LNCaP clone FGC (cell line): ENCODE results near the gene COBL.

ENCODE experiments used
- DNase-seq: peaks from one replicate; pipeline ENCODE4 v3.0.0-alpha.2; 2011; ENCODE audit warnings: low read depth
- H3K4me3 ChIP-seq: 2 replicates; pipeline ENCODE4 v1.5.1; 2011; ENCODE audit warnings: mild to moderate bottlenecking, low read depth, low read length, control low read depth
- CTCF ChIP-seq: IDR thresholded peaks from 2 replicates; pipeline ENCODE4 v1.5.1; 2012; ENCODE audit warnings: mild to moderate bottlenecking; ENCODE audit not compliant: control insufficient read depth, insufficient read depth; ENCODE audit errors: extremely low read depth

The COBL gene

DNA sequence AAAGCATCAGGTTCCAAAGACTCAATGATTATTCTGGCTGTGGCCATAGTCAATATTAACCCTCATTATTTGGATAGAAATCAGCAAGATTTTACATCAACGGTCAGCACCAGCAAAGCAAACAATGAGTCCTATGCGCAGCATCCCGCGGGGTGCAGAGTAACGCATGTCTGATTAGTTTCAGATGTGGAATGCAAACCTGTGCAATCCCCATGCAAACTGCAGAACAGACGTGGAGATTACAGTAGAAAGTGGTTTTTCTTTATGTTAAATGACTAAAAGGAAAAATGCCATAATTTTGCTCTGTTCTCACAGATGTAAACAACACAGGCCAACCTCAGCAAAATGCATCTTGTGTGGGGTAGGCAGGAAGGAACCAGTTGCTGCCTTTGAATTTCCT, 275.8 kb downstream of the COBL start:
- H3K4me3 ChIP-seq: no peak overlapping the region
- TF ChIP-seq CTCF: no peak
- no peak for DNase-seq

DNA sequence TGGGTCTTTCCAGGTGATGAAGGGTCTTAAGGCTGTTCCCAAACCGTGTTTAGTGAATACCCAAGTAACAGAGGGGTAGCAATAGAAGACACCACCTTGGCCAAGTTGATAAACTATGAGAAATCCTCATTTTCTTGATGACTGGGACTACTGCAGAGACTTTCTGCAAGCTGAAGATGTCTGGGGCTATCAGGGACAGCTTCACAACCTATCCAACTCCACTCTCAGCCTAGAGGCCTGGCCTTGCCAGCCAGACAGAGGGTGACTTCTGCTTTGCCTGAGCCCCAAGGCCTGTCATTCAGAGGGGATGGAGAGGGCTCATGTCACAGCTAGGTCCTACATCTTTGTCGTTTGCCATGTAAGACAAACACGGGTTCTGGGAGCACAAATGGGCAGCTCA, 278.0 kb downstream of the COBL start:
- no peak for TF ChIP-seq CTCF
- DNase-seq: no peak
- H3K4me3 ChIP-seq: no peak overlapping the region

GRCh38 chr7:51035716-51036115, 280.9 kb downstream of the COBL start:
- H3K4me3 ChIP-seq: no peak overlapping the region
- no peak for TF ChIP-seq CTCF
- DNase-seq: no peak

GRCh38 chr7:51034521-51035264, 281.9 kb downstream of the COBL start:
- H3K4me3 ChIP-seq: no peak overlapping the region
- peak; percentile 43 for DNase-seq
- no peak for TF ChIP-seq CTCF

DNA sequence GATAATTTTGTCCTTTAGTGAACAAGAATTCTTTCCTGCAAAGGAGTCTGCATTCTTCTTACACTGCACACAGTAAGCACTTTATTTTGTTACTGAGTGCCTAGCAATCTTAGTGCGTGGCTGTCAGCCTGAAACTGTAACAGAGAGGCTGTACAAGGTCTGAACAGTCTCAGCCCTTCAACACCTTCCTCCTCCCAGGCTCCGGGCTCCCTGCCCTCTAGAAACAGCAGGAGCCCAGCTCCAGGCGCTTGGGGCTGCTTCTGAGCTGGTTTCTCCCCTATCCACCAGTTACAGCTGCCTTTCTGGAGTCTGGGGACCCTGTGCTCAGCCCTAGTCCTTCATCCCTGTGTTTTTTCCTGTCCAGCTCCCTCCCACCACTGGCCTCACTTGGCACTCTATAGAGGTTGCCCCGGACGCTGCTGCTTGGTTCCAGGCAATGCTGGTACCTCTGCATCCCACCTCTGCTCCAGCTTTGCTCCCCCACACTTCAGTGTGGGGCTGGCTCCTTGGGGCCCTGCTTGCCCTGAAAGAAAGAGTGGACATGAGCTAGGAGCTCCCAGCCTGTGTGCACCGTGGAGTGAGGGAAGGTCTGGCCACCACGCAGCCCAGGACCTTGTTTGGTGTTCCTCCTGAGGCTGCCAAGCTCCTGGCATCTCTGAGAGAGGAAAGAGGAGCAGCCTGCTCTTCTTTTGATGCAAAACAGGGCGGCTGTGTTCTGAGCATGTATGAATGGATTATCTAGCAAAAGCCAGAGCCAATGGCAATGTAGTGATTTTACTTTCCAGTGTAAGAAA, 282.7 kb downstream of the COBL start:
- no peak overlapping the region for H3K4me3 ChIP-seq
- no peak for DNase-seq
- TF ChIP-seq CTCF: no peak

- TF ChIP-seq CTCF: no peak
- H3K4me3 ChIP-seq: no peak overlapping the region
- DNase-seq: no peak
Measured at GRCh38 chr7:51031791-51032515, 284.7 kb downstream of the COBL start.
